ENCODE data around the gene CACNA2D3.

Gene CACNA2D3

GRCh38 chr3:55002416-55002930 lies 880.1 kb downstream of the CACNA2D3 start:
- no peak for TF ChIP-seq CTCF (IDR thresholded peaks at IDR 0.05; ENCODE audit: control insufficient read depth, insufficient read depth, low read depth, low read length, missing control alignments)
- no peak for DNase-seq (ENCODE audit: low read depth)
- H3K4me3 ChIP-seq (ENCODE audit: control insufficient read depth, low read depth, low read length): no peak overlapping the region

GRCh38 chr3:55006244-55006676 lies 883.9 kb downstream of the CACNA2D3 start:
- H3K4me3 ChIP-seq (ENCODE audit: control insufficient read depth, low read depth, low read length): no peak overlapping the region
- peak; percentile 13 for DNase-seq (ENCODE audit: low read depth)
- no peak for TF ChIP-seq CTCF (IDR thresholded peaks at IDR 0.05; ENCODE audit: control insufficient read depth, insufficient read depth, low read depth, low read length, missing control alignments)

DNA sequence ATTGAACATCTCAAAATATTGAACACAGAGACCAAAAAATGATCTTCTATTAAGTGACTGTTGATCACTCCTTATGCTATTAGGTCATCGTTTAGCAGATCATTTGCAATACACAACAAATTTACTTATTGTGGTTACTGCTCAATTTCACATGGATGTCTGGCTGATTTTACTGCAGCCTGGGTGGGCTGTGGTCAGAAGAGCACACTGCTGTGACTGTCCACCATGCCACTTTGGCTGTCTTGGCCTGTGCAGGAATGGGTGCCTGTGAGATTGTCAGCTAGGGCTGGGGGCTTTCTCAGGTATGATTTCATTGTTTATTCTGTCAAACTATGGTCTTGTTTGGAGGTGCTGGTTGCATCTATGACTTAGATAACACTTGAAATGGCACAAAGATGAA lies 885.6 kb downstream of the CACNA2D3 start:
- no peak for DNase-seq (ENCODE audit: low read depth)

GRCh38 chr3:55009372-55009771 lies 887.0 kb downstream of the CACNA2D3 start:
- DNase-seq (ENCODE audit: low read depth): no peak
- TF ChIP-seq CTCF (IDR thresholded peaks at IDR 0.05; ENCODE audit: control insufficient read depth, insufficient read depth, low read depth, low read length, missing control alignments): no peak
- H3K4me3 ChIP-seq (ENCODE audit: control insufficient read depth, low read depth, low read length): no peak overlapping the region

More for the DNA sequence above, 885.6 kb downstream of the CACNA2D3 start:
- H3K4me3 ChIP-seq (ENCODE audit: control insufficient read depth, low read depth, low read length): no peak overlapping the region
- no peak for TF ChIP-seq CTCF (IDR thresholded peaks at IDR 0.05; ENCODE audit: control insufficient read depth, insufficient read depth, low read depth, low read length, missing control alignments)

DNA sequence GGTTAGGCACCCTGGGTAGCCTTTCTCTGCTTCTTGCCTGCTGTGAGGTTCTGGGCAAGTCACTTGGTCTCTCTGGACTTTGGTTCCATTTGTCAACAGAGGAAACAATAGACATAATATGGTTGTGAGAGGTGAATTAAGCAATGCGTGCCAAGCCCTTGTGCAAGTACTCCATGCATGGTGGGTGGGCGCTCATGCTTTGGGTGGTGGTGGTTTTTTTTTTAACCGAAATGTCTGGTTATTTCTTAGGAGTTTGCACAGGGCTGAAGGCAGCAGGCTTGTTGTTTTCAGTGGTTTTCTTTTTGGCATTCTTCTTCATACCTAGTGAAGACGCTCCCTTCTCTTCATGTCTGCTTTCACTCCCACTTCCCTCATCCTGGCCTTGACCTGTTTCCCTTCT lies 889.7 kb downstream of the CACNA2D3 start:
- TF ChIP-seq CTCF (IDR thresholded peaks at IDR 0.05; ENCODE audit: control insufficient read depth, insufficient read depth, low read depth, low read length, missing control alignments): no peak
- H3K4me3 ChIP-seq (ENCODE audit: control insufficient read depth, low read depth, low read length): no peak overlapping the region

DNA sequence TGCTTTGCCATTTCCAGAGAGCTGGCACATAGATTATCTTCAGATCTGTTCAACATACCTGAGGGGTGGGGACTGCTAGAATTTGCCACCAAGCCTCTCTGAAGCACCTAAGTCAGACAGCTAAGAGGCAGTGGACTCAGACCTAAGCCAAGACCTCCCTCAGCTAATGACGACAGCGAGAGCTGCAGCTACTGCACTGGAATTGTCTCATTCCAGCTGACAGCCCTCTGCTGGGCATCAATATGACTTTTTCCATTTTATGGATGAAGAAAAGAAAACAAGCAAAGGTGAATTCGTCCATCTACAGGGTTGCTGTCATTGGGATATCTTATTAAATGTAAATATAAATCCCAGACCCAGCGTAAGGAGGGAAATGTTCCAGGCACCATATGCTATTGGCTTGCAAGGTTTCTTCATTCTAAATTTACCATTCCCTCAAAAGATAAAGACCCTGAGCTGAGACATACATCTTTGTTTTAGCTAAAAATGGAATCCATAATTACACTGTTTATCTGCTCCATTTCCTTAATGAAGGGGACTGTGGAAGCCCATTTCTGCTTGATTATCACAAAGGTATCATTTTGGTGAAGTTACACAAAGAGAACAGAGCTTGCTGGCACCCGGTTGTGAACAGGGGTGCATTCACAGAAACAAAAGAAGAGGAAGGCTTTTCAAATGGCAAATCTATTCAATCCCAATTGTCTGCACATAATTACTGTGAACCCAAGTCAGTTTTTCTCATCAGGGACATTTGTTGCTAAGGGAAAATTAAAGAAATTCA lies 891.0 kb downstream of the CACNA2D3 start:
- H3K4me3 ChIP-seq (ENCODE audit: control insufficient read depth, low read depth, low read length): no peak overlapping the region
- DNase-seq (ENCODE audit: low read depth): no peak
- peak; percentile 35 for TF ChIP-seq CTCF (IDR thresholded peaks at IDR 0.05; ENCODE audit: control insufficient read depth, insufficient read depth, low read depth, low read length, missing control alignments)

More for the DNA sequence above, 889.7 kb downstream of the CACNA2D3 start:
- no peak for DNase-seq (ENCODE audit: low read depth)

Data from AG09309 (cell line).